ENCODE data around the gene KLRC4. TPM values are rescaled to one million over a fixed set of nuclear protein-coding genes. Genes with fewer than 3 reads are reported as not detected.
"Not testable (repeated sequence)": the region's sequence is repeated elsewhere in the genome, so short reads cannot be mapped to it uniquely, and the experiment has no call there.

The KLRC4 gene
- polyA plus RNA-seq, 3 donors, result not detected

- Histone ChIP-seq H3K9me3 (replicated peaks in 1 of 2; ENCODE audit: control insufficient read depth in 1 of 2, insufficient read depth in 1 of 2, low read length in 2 of 2) (no peaks in the 10 kb centered on the region), H3K4me1 (ENCODE audit: control insufficient read depth in 1 of 2, insufficient read depth in 2 of 2, low read length in 2 of 2) (peaks cover 40 to 42% of the 10 kb centered on the region in 2 donors), H3K4me3 (replicated peaks in 1 of 3; ENCODE audit: low read depth in 2 of 3, low read length in 3 of 3) (peak overlapping the region; percentile 17 to 63 (median 29)), H2AFZ (ENCODE audit: insufficient read depth, low read depth, low read length, poor library complexity, severe bottlenecking) (peak overlapping the region; percentile 68), H3K36me3 (replicated peaks in 1 of 2; ENCODE audit: control insufficient read depth in 1 of 2, insufficient read depth in 2 of 2, low read length in 2 of 2) (no peaks in the 10 kb centered on the region), H3K27me3 (ENCODE audit: control insufficient read depth in 2 of 2, insufficient read depth in 2 of 2, low read length in 2 of 2) (peaks cover 0 to 12% of the 10 kb centered on the region in 2 donors), H3K9ac (ENCODE audit: insufficient read depth, low read length, poor library complexity, severe bottlenecking) (peak overlapping the region; percentile 58), H3K4me2 (replicated peaks; ENCODE audit: extremely low read depth, low read length, poor library complexity, severe bottlenecking) (peak overlapping the region; percentile 60), H4K20me1 (ENCODE audit: insufficient read depth, low read length) (no peaks in the 10 kb centered on the region), H3K27ac (ENCODE audit: low read depth in 1 of 2, low read length in 2 of 2) (peak overlapping the region; percentile 64 to 95), H3K79me2 (ENCODE audit: insufficient read depth, low read length) (no peaks in the 10 kb centered on the region)
- DNase-seq, result peak; percentile 52 to 82 (median 71)
- no peaks in the 10 kb centered on the region for H3K36me3 Mint-ChIP-seq
- peak overlapping the region; percentile 58 to 85 for H3K4me3 Mint-ChIP-seq
- peaks cover 38% of the 10 kb centered on the region for H3K4me1 Mint-ChIP-seq
- peaks cover 7 to 11% (median 10%) of the 10 kb centered on the region in 3 donors for H3K27me3 Mint-ChIP-seq (ENCODE audit: low read depth in 3 of 3)
- 2% methylated on average over 5 of the region's 6 CpGs for WGBS (ENCODE audit: insufficient coverage)
- H3K27ac Mint-ChIP-seq, result peak overlapping the region; percentile 91 to 97 (median 96)
- intact Hi-C loops (cut with micrococcal nuclease), result no loop called here
- peaks cover 0 to 3% (median 0%) of the 10 kb centered on the region in 7 donors for H3K9me3 Mint-ChIP-seq
- TF ChIP-seq CTCF (IDR thresholded peaks at IDR 0.05), result no peak
These were observed 14.1 kb downstream of the KLRC4 start for GRCh38 chr12:10395390-10395998.

DNA sequence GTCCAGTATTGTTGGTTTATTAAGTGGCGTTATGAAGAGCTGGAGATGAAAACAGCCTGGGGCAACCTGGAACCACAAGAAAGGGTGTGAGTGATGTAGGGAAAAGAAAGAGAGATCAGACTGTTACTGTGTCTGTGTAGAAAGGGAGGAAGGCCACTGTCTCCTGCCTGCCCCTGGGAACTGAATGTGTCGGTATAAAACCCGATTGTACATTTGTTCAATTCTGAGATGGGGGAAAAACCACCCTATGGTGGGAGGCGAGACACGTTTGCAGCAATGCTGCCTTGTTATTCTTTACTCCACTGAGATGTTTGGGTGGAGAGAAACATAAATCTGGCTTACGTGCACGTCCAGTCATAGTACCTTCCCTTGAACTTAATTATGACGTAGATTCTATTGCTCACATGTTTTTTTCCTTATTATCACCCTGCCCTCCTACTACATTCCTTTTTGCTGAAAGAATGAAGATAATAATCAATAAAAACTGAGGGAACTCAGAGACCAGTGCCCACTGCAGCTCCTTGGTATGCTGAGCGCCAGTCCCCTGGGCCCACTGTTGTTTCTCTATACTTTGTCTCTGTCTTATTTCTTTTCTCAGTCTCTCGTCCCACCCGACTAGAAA lies 14.9 kb downstream of the KLRC4 start:
- H3K27me3 ChIP-seq (ENCODE audit: control insufficient read depth in 2 of 2, insufficient read depth in 2 of 2, low read length in 2 of 2); H4K20me1 ChIP-seq (ENCODE audit: insufficient read depth, low read length); H3K36me3 ChIP-seq (replicated peaks in 1 of 2; ENCODE audit: control insufficient read depth in 1 of 2, insufficient read depth in 2 of 2, low read length in 2 of 2); DNase-seq; H3K9ac ChIP-seq (ENCODE audit: insufficient read depth, low read length, poor library complexity, severe bottlenecking); H3K9me3 Mint-ChIP-seq; intact Hi-C loops (cut with micrococcal nuclease); H3K79me2 ChIP-seq (ENCODE audit: insufficient read depth, low read length); H3K9me3 ChIP-seq (replicated peaks in 1 of 2; ENCODE audit: control insufficient read depth in 1 of 2, insufficient read depth in 1 of 2, low read length in 2 of 2); H3K27me3 Mint-ChIP-seq (ENCODE audit: low read depth in 3 of 3); H3K36me3 Mint-ChIP-seq: not testable (repeated sequence)
- peak overlapping the region; percentile 64 to 95 for H3K27ac ChIP-seq (ENCODE audit: low read depth in 1 of 2, low read length in 2 of 2)
- H3K4me2 ChIP-seq (replicated peaks; ENCODE audit: extremely low read depth, low read length, poor library complexity, severe bottlenecking), result peak overlapping the region; percentile 60
- H3K4me3 Mint-ChIP-seq, result peak overlapping the region in 1 of 2 donors; percentile 47
- H3K4me1 Mint-ChIP-seq, result peaks cover 44% of the 10 kb centered on the region
- no CpG with 5 or more reads among the region's 11 CpGs for WGBS (ENCODE audit: insufficient coverage)
- H3K4me3 ChIP-seq (replicated peaks in 1 of 3; ENCODE audit: low read depth in 2 of 3, low read length in 3 of 3), result peak overlapping the region in 1 of 3 experiments; percentile 63
- peak overlapping the region; percentile 68 for H2AFZ ChIP-seq (ENCODE audit: insufficient read depth, low read depth, low read length, poor library complexity, severe bottlenecking)
- peak overlapping the region; percentile 91 to 97 (median 96) for H3K27ac Mint-ChIP-seq
- H3K4me1 ChIP-seq (ENCODE audit: control insufficient read depth in 1 of 2, insufficient read depth in 2 of 2, low read length in 2 of 2), result peaks cover 40 to 42% of the 10 kb centered on the region in 2 donors
